Measurements from ENCODE around the gene GATB.
A peak's percentile ranks its signal among the peaks of the same experiment; 100 is the strongest.
"Not testable (repeated sequence)": the region's sequence is repeated elsewhere in the genome, so short reads cannot be mapped to it uniquely, and the experiment has no call there.

The GATB gene

DNA sequence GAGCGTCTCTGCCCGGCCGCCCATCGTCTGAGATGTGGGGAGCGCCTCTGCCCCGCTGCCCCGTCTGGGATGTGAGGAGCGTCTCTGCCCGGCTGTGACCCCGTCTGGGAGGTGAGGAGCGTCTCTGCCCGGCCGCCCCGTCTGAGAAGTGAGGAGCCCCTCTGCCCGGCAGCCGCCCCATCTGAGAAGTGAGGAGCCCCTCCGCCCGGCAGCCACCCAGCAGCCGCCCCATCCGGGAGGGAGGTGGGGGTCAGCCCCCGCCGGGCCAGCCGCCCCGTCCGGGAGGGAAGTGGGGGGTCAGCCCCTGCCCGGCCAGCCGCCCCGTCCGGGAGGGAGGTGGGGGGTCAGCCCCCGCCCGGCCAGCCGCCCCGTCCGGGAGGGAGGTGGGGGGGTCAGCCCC is 29.1 kb downstream of the GATB start:
- not testable (repeated sequence) for DNase-seq

GRCh38 chr4:151729731-151730559 is 30.9 kb downstream of the GATB start:
- DNase-seq: no peak

DNA sequence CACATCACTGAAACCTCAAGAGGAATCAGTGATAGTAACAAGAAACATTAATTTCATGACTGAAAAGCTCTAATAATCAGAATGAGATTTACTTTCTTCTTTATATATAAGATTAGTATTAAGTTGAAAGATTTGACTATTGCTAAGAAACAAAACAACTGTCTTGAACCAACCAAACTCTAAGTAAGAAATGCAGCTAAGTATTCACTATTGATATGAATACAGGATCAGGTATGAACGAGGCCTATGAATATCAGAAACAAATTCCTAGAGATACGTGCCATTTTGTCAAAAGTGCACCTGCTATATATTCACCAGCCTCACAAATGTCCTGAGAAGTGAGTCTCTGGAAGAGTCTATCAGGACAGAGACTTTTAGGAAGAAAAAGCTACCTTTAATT is 32.1 kb downstream of the GATB start:
- no peak for DNase-seq

DNA sequence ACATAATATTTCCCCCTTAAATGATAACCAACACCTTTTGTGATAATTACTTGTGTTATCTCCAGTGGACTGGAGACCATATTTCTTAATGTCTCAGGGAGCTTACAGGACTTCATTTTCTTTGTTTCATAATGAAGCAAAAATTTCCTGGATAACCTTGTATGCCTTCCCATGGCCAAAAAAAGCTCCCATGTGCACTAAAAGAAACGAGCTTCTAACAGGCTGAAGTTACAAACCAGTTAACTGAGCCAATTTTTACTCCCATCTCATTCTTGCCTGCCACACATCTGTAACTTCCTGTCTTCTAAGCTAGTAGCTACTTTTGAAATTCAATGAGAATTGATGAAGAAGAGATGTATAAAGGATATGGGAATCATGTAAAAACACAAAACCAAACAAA is 32.8 kb downstream of the GATB start:
- DNase-seq: no peak

DNA sequence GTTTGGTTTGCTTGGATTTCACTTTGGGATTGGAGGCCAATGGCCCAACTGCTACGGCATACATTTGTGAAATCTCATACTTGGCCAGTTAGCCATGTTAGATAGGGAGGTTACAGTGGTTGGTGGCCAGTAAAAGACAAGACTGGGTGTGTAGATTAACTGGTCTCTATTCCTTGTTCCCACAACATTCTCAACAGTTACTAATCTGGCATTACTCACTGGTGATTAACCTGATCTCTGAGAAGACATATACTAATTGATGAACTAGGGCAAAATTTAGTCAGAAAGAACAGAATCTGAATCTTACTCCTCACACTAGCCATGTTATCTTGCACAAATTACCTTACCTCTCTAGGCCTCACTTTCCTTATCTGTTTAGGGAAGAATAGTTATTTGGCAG is 33.4 kb downstream of the GATB start:
- DNase-seq: no peak

GRCh38 chr4:151725087-151725486 is 35.7 kb downstream of the GATB start:
- no peak for DNase-seq

DNA sequence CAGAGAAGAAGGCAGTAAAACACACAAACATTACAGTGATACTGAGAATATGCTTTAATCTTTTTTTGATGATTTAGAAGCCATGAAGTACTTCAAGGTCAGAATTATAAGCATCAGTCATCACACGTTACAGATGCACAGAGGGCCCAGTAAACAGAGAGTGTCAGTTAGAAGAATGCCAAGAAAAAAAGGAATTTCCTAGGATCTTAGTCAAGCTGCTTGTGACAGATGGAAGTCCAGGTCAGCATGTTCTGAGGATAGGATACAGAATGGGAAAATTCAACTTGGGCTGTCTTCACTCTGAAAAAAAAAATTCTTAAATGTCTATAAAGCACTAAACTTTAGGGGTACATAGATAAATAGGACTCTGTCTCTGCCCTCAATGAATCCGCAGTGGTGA is 38.9 kb downstream of the GATB start:
- no peak for DNase-seq

DNA sequence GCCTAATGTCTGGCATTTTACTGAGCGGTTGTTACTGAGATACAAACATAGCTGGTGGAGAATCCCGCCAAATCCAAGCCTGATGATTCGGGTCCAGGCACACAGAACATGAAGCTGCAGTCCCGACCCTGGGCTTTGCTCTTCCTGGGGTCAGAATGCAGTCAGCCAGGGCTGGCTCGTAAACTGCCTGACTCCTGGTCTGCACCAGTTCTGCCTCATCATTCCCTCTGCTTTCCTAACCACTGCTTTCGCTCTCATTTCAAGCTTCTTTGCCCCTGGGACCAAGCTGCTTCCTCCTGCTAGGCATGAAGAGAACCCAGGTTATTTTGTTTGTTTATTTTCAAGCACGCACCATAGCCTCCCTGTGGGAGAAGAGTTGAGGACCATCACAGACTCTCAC is 39.3 kb downstream of the GATB start:
- peak in 1 of 51 donors; percentile 16 for DNase-seq

GRCh38 chr4:151719956-151720334 is 40.9 kb downstream of the GATB start:
- DNase-seq: no peak

GRCh38 chr4:151718984-151719955 is 41.5 kb downstream of the GATB start:
- DNase-seq: no peak

DNA sequence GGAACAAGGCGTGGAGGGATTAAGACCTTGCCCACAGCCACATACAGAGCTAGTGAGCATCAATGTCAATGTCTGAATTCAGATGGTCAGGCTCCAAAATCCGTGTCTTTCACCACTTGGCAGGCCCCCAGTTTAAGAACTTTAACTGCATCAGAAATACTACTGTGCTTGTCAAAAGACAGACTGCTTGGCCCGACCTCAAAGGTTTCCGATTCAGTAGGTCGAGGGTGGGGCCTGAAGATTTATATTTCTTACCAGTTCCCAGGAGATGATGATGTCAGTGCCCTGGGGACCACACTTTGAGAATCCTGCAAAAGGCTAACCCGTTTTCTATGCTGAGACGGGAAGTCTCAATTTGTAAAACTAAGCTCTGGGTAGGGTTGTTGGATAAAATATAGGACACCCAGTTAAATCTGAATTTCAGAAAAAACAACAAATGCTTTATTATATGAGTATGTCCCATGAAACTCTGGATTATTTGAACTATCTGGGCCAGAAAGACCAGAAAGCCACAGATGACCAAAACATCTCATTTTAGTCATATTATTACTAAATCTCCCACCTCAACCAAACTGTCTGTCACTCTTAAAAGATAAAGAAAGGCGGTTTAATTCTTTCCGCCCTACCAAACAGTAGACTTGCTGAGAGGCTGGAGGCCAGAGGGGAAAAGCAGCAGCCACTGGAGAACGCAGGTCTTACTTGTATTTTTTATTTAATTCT is 42.7 kb downstream of the GATB start:
- no peak for DNase-seq

DNA sequence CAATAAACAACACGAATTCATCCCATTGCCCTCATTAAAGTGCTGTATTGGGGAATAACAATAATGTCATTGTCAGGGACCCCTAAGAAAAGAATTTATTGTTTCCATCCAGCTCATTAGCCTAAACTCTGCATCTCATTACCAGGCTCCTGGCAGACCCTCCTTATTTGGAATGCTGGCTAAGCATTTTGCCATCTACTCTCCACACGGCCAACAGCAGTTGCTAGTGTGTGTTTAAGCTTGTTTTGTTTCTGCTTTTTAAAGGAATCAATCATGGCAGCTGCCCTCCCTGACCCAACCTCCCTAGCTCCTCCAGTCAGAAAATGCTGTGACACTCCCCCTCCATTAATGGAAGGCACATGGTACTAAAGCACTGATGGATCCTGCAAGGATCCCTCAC is 43.5 kb downstream of the GATB start:
- peak in 25 of 51 donors; percentile 5 to 78 (median 35) for DNase-seq

DNA sequence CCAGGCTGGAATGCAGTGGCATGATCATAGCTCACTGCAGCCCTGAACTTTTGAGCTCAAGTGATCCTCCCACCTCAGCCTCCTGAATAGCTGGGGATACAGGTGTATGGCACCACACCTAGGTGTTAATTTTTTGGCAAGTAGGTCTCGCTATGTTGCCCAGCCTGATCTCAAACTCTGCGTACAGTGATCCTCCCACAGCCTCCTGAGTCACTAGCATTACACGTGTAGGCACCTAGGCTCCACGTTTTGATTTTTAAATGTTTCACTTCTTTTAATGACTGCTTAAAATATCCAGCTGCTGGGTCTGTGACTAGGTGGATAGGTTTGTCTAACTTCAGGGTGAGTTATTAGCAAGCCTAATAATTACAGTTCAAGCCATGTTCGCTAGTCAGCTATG is 44.5 kb downstream of the GATB start:
- no peak for DNase-seq

DNA sequence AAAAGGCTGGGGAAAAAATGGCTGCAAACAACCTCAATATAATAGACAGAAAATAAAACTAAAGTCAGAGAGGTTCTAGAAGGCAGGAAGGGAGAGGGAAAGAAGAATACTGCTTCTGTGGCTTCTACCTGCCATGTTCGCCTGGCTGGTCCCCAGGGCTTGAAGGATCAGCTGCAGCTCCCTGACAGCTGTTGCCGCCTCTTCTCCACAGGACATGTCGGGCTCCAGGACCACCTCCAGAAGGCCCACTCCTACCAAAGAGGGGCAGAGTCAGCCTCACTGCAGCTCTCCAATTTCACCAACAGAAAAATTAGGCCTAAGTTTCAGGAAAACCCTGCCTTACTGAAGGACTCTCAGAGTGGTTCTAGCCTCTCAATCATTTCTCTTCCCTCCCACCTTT is 44.9 kb downstream of the GATB start:
- no peak for DNase-seq

DNA sequence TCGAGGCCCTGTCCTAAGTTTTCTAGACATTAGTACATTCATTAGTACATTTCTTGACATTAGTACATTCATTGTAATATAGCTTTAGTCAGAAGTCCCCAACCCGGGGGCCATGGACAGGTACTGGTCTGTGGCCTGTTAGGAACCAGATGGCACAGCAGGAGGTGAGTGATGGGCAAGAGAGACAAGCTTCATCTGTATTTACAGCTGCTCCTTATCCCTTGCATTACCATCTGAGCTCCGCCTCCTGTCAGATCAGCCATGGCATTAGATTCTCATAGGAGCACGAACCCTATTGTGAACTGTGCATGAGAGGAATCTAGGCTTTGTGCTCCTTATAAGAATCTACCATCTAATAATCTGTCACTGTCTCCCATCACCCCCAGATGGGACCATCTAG is 48.0 kb downstream of the GATB start:
- no peak for DNase-seq

DNA sequence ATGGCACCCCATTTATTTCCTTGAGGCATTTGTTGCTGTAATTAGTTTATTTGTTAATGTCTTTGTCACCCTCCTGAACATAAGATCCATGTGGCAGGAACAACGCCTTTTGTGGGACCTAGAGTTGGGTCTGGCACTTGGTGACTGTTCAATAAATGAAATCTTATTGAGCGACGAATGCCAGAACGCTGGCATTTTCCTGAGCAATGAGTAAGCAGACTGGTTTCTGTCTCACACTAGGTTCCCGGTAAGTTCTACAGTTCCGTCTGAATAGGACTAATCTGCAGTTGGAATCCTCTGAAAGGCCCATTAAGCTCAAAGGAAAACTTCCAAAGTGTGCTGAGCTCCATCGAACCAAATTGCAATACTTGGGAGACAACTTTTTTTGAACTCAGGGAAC is 49.2 kb downstream of the GATB start:
- DNase-seq: peak in 5 of 51 donors; percentile 3 to 34 (median 21)

GRCh38 chr4:151709587-151709986 is 51.2 kb downstream of the GATB start:
- no peak for DNase-seq

- no peak for DNase-seq
Observed at GRCh38 chr4:151709071-151709470, 51.7 kb downstream of the GATB start.

DNA sequence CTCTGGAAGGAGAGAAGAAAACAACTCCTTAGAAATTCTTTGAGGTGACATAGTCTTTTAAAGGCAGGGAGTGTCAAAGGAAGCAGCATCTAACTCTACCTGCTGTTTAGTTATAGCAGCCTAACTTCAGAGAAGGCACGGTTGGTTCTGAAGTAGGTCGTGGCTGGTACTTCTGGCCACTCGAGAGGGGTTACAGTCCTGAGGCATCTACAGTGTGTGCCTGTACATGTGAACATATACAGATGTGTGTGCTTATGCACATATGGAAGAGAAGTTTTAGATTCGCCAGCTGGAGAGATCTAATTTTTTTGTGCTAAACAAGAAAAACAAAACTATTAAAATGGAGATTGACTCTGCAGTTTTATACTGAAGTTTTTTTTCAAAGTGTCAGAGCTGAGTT is 52.7 kb downstream of the GATB start:
- DNase-seq: no peak

- no peak for DNase-seq
Observed at GRCh38 chr4:151703401-151703800, 57.4 kb downstream of the GATB start.

- no peak for DNase-seq
Observed at GRCh38 chr4:151702256-151702655, 58.6 kb downstream of the GATB start.

All from hypothalamus (tissue), 51 donors.